SK-N-SH (cell line): ENCODE data around the gene COL4A4.

Source experiments
- CHD2 ChIP-seq: fragments of 150-350 bp; IDR thresholded peaks from 2 replicates; pipeline ENCODE4 v1.6.1; 2018; ENCODE audit warnings: low read length; ENCODE audit not compliant: partially characterized antibody
- EP300 ChIP-seq, 2 experiments: IDR thresholded peaks; 2 replicates each; pipeline versions ENCODE4 v1.4.0 to v1.6.1; 2012; ENCODE audit warnings: borderline replicate concordance in 1 of 2, low read depth in 1 of 2, low read length in 1 of 2
- JUND ChIP-seq: IDR thresholded peaks from 2 replicates; pipeline ENCODE4 v1.4.0; 2012
- MXI1 ChIP-seq: IDR thresholded peaks from 2 replicates; pipeline ENCODE4 v1.6.1; 2012; ENCODE audit warnings: mild to moderate bottlenecking, low read depth, low read length, improper control_type of control experiment
- NFIC ChIP-seq: IDR thresholded peaks from 2 replicates; pipeline ENCODE4 v1.4.0; 2012; ENCODE audit warnings: borderline replicate concordance
- NRF1 ChIP-seq: IDR thresholded peaks from 2 replicates; pipeline ENCODE4 v1.6.1; 2012; ENCODE audit warnings: low read depth, mild to moderate bottlenecking, low read length
- POLR2AphosphoS5 ChIP-seq: IDR thresholded peaks from 2 replicates; pipeline ENCODE4 v1.6.1; 2012; ENCODE audit warnings: low read depth, low read length
- RAD21 ChIP-seq: IDR thresholded peaks from 2 replicates; pipeline ENCODE4 v1.6.1; 2012; ENCODE audit warnings: mild to moderate bottlenecking, low read length
- RFX5 ChIP-seq: IDR thresholded peaks from 2 replicates; pipeline ENCODE4 v1.6.1; 2012; ENCODE audit warnings: mild to moderate bottlenecking, improper control_type of control experiment, low read length
- TAF1 ChIP-seq: IDR thresholded peaks from 2 replicates; pipeline ENCODE4 v1.6.1; 2012; ENCODE audit warnings: low read depth, mild to moderate bottlenecking, low read length, moderate library complexity, borderline replicate concordance
- TEAD4 ChIP-seq: IDR thresholded peaks from 2 replicates; pipeline ENCODE4 v1.4.0; 2012; ENCODE audit warnings: mild to moderate bottlenecking, borderline replicate concordance; ENCODE audit not compliant: insufficient read depth
- TF ChIP-seq, protein P1 (sequence below): fragments of 200-600 bp; sonication (generic); IDR thresholded peaks from 2 replicates; pipeline ENCODE4 v1.6.1; 2017; ENCODE audit warnings: antibody characterized with exemption, mild to moderate bottlenecking, moderate library complexity
- TF ChIP-seq, protein P2 (sequence below): IDR thresholded peaks from 2 replicates; pipeline ENCODE4 v1.4.0; 2012; ENCODE audit warnings: low read depth, borderline replicate concordance

DNA sequence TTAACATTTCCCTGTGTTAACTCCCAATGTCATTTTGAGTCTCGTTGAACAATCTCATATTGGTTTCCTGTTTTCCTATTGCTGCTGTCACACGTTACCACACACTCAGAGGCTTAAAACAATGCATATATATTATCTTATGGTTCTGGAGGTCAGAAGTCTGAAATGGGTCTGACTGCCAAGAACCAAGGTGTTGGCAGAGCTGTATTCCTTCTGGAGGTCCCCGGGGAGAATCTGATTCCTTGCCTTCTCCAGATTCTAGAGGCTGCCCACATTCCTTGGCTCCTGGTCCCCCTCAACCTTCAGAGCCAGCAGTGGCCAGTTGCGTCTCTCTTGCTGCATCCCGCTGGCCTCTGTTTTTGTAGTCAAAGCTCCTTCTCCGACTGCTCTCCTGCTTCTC lies 17.5 kb downstream of the COL4A4 start:
- TF ChIP-seq JUND = no peak
- TF ChIP-seq POLR2AphosphoS5 = no peak
- TF ChIP-seq, protein P1, sequence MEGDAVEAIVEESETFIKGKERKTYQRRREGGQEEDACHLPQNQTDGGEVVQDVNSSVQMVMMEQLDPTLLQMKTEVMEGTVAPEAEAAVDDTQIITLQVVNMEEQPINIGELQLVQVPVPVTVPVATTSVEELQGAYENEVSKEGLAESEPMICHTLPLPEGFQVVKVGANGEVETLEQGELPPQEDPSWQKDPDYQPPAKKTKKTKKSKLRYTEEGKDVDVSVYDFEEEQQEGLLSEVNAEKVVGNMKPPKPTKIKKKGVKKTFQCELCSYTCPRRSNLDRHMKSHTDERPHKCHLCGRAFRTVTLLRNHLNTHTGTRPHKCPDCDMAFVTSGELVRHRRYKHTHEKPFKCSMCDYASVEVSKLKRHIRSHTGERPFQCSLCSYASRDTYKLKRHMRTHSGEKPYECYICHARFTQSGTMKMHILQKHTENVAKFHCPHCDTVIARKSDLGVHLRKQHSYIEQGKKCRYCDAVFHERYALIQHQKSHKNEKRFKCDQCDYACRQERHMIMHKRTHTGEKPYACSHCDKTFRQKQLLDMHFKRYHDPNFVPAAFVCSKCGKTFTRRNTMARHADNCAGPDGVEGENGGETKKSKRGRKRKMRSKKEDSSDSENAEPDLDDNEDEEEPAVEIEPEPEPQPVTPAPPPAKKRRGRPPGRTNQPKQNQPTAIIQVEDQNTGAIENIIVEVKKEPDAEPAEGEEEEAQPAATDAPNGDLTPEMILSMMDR = no peak
- no peak for TF ChIP-seq NFIC
- no peak for TF ChIP-seq TAF1
- TF ChIP-seq RAD21 = no peak
- no peak for TF ChIP-seq TEAD4
- no peak for TF ChIP-seq RFX5
- TF ChIP-seq MXI1 = no peak
- no peak for TF ChIP-seq NRF1
- TF ChIP-seq CHD2 = no peak
- TF ChIP-seq EP300 (IDR thresholded peaks at IDR 0.05; ENCODE audit: borderline replicate concordance in 1 of 2, low read depth in 1 of 2, low read length in 1 of 2) = no peak
- TF ChIP-seq, protein P2, sequence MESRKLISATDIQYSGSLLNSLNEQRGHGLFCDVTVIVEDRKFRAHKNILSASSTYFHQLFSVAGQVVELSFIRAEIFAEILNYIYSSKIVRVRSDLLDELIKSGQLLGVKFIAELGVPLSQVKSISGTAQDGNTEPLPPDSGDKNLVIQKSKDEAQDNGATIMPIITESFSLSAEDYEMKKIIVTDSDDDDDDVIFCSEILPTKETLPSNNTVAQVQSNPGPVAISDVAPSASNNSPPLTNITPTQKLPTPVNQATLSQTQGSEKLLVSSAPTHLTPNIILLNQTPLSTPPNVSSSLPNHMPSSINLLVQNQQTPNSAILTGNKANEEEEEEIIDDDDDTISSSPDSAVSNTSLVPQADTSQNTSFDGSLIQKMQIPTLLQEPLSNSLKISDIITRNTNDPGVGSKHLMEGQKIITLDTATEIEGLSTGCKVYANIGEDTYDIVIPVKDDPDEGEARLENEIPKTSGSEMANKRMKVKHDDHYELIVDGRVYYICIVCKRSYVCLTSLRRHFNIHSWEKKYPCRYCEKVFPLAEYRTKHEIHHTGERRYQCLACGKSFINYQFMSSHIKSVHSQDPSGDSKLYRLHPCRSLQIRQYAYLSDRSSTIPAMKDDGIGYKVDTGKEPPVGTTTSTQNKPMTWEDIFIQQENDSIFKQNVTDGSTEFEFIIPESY = no peak
